SK-N-MC (cell line): Measurements from ENCODE around the gene CDC40.

ENCODE experiments used
- DNase-seq: peaks from one replicate; pipeline ENCODE4 v3.0.0-alpha.2; 2011; ENCODE audit warnings: low read depth, low spot score
- H3K27ac ChIP-seq: fragments of 200-600 bp; sonication (generic); 2 replicates; pipeline ENCODE4 v1.5.1; 2016; ENCODE audit warnings: mixed run types
- H3K36me3 ChIP-seq: fragments of 200-600 bp; sonication (generic); 2 replicates; pipeline ENCODE4 v1.6.1; 2017; ENCODE audit warnings: antibody characterized with exemption, low read length, mixed read lengths; ENCODE audit not compliant: insufficient read depth
- H3K4me3 ChIP-seq: fragments of 200-600 bp; sonication (generic); 2 replicates; pipeline ENCODE4 v1.5.1; 2016
- H3K9ac ChIP-seq: fragments of 200-600 bp; sonication (generic); 2 replicates; pipeline ENCODE4 v1.8.0; 2017; ENCODE audit warnings: mixed run types, mixed read lengths; ENCODE audit not compliant: insufficient read length
- H3K9me3 ChIP-seq: fragments of 200-600 bp; sonication (generic); 2 replicates; pipeline ENCODE4 v1.6.1; 2017; ENCODE audit warnings: low read depth, mild to moderate bottlenecking, antibody characterized with exemption, low read length, moderate library complexity, mixed read lengths
- EZH2 ChIP-seq: fragments of 200-600 bp; sonication (generic); IDR thresholded peaks from one replicate; pipeline ENCODE4 v1.6.1; 2017; ENCODE audit warnings: antibody characterized with exemption
- FOXP2 ChIP-seq: optimal IDR thresholded peaks from 2 replicates; pipeline ENCODE3; 2011; ENCODE audit warnings: mild to moderate bottlenecking, moderate library complexity; ENCODE audit not compliant: insufficient read depth; ENCODE audit errors: extremely low read length, control extremely low read depth
- POLR2AphosphoS5 ChIP-seq: IDR thresholded peaks from 2 replicates; pipeline ENCODE4 v1.6.1; 2012; ENCODE audit warnings: mild to moderate bottlenecking, low read depth, low read length, borderline replicate concordance

The CDC40 gene

GRCh38 chr6:110246900-110247546 is 66.8 kb downstream of the CDC40 start:
- Histone ChIP-seq H3K9ac (no peak overlapping the region), H3K4me3 (no peak overlapping the region), H3K9me3 (no peaks in the 10 kb centered on the region), H3K27ac (peak overlapping the region; percentile 22; the same call in 1 of the 2 replicates), H3K36me3 (no peaks in the 10 kb centered on the region)
- DNase-seq = no peak
- no peak for TF ChIP-seq FOXP2
- TF ChIP-seq EZH2 = no peak
- TF ChIP-seq POLR2AphosphoS5 = no peak

GRCh38 chr6:110250058-110250457 is 69.8 kb downstream of the CDC40 start:
- Histone ChIP-seq H3K4me3 (no peak overlapping the region), H3K9me3 (no peaks in the 10 kb centered on the region), H3K9ac (no peak overlapping the region), H3K27ac (no peak overlapping the region), H3K36me3 (no peaks in the 10 kb centered on the region)
- no peak for DNase-seq
- TF ChIP-seq FOXP2 = no peak

DNA sequence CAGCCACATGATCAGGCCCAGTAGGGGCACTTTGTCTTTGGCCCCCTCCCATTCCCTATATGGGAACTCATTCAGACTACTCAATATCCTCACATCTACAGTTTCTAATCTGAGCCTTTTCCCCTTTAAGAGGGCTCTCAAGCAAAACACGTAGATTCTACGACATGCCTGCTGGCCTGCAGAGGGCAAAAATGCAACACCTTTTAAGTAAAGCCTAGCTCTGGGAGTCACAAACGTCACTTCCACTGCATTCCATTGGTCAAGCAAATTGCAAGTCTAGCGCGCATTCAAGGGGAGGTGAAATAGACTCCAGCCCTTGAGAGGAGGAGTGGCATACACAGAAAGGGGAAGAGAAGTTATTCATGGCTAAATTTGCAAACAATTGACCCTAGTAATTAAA is 70.6 kb downstream of the CDC40 start:
- H3K36me3 ChIP-seq = no peaks in the 10 kb centered on the region
- no peak for DNase-seq
- no peak for TF ChIP-seq FOXP2
- TF ChIP-seq POLR2AphosphoS5 = no peak
- TF ChIP-seq EZH2 = no peak
- no peak overlapping the region for H3K9ac ChIP-seq
- no peak overlapping the region for H3K27ac ChIP-seq
- H3K9me3 ChIP-seq = no peaks in the 10 kb centered on the region
- H3K4me3 ChIP-seq = no peak overlapping the region

- no peaks in the 10 kb centered on the region for H3K36me3 ChIP-seq
- TF ChIP-seq EZH2 (no peak), POLR2AphosphoS5 (no peak), FOXP2 (no peak)
- DNase-seq = no peak
- no peak overlapping the region for H3K27ac ChIP-seq
- no peaks in the 10 kb centered on the region for H3K9me3 ChIP-seq
- no peak overlapping the region for H3K4me3 ChIP-seq
- H3K9ac ChIP-seq = no peak overlapping the region
Observed at GRCh38 chr6:110255211-110255750, 75.1 kb downstream of the CDC40 start.

DNA sequence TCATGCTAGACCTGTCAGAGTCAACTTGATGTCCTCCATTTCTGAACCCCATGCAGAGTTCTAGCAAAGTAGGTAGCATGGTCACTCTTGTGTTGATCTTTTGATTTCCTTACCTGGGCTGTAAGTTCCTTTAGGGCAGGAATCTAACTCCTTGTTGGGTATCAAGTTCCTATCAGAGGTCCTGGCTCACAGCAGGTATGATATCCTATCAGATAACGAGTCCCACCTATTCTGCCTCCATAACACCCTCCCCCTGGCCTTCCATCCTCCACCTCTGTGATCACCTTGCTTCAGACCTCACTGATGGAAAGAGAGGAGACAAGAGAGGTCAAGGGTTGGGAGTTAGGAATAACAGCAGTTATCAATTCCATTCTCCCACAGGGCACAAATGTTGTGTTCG is 76.1 kb downstream of the CDC40 start:
- TF ChIP-seq POLR2AphosphoS5 = no peak
- no peak for TF ChIP-seq FOXP2
- TF ChIP-seq EZH2 = no peak
- Histone ChIP-seq H3K9me3 (no peaks in the 10 kb centered on the region), H3K27ac (no peak overlapping the region), H3K36me3 (no peaks in the 10 kb centered on the region), H3K9ac (no peak overlapping the region), H3K4me3 (no peak overlapping the region)
- no peak for DNase-seq

- Histone ChIP-seq H3K27ac (no peak overlapping the region), H3K4me3 (no peak overlapping the region), H3K9ac (no peak overlapping the region), H3K9me3 (peaks cover 9% of the 10 kb centered on the region; the same call in 1 of the 2 replicates), H3K36me3 (peaks cover 13% of the 10 kb centered on the region)
- DNase-seq = no peak
- TF ChIP-seq EZH2 = no peak
- TF ChIP-seq POLR2AphosphoS5 = no peak
- TF ChIP-seq FOXP2 = no peak
Observed at GRCh38 chr6:110265273-110265672, 85.0 kb downstream of the CDC40 start.

DNA sequence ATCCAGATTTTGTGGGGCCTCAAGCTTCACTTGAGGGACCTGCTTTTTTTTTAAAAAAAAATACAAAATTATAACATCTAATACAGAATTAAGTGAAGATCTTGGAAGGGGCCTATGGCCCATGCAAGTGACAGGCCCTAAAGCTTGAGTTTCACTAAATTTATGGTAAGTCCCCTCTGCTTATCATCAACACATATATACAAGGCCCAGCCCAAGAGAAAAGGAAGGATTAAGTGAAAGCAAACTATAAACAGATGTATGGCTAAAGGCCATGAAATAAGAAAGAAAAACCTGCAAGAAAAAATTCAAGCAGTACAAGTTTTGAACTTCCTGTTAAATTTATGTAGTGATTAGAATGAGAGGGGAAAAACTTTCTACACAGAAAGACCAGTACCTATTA is 86.8 kb downstream of the CDC40 start:
- Histone ChIP-seq H3K9ac (no peak overlapping the region), H3K36me3 (peaks cover 13% of the 10 kb centered on the region), H3K27ac (peak overlapping the region; percentile 52), H3K4me3 (no peak overlapping the region), H3K9me3 (peaks cover 9% of the 10 kb centered on the region; the same call in 1 of the 2 replicates)
- DNase-seq = no peak
- TF ChIP-seq FOXP2 = no peak
- TF ChIP-seq POLR2AphosphoS5 = no peak
- TF ChIP-seq EZH2 = no peak

DNA sequence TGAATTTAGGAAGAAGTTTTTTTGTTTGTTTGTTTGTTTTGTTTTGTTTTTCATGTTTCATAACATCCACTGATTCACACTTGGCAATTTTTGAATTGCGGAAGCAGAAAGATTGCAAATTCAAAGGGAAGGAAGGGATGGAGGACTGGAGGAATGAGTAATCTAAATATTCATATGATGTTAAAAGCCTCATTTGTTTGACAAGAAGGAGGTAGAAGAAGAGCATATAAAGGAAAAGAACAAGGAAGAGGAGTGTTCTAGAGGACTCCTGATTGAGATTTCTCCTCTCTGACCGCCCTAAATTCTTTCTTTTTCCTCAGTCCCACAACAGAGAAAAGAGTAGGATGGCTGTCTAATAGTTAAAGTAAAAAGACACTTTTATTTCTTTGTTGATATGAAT is 89.4 kb downstream of the CDC40 start:
- Histone ChIP-seq H3K27ac (peak overlapping the region; percentile 52), H3K9me3 (peaks cover 9% of the 10 kb centered on the region; the same call in 1 of the 2 replicates), H3K4me3 (no peak overlapping the region), H3K9ac (no peak overlapping the region), H3K36me3 (peaks cover 13% of the 10 kb centered on the region)
- TF ChIP-seq EZH2 (no peak), FOXP2 (no peak), POLR2AphosphoS5 (no peak)
- no peak for DNase-seq

- Histone ChIP-seq H3K9ac (no peak overlapping the region), H3K27ac (peak overlapping the region; percentile 76), H3K9me3 (peaks cover 9% of the 10 kb centered on the region; the same call in 1 of the 2 replicates), H3K4me3 (no peak overlapping the region), H3K36me3 (peaks cover 13% of the 10 kb centered on the region)
- TF ChIP-seq EZH2 (no peak), FOXP2 (no peak), POLR2AphosphoS5 (no peak)
- DNase-seq = no peak
Observed at GRCh38 chr6:110270165-110270564, 89.9 kb downstream of the CDC40 start.
